HG02943 (cell line): ENCODE measurements around the gene RFX4.
"Not testable (repeated sequence)": the region's sequence is repeated elsewhere in the genome, so short reads cannot be mapped to it uniquely, and the experiment has no call there.

Experiments used
- ATAC-seq: cut with Tn5 transposase; IDR thresholded peaks from one replicate; pipeline ENCODE4 v1.9.1; 2021; ENCODE audit warnings: mild to moderate bottlenecking, low read depth, moderate library complexity; ENCODE audit not compliant: unreplicated experiment

The RFX4 gene

DNA sequence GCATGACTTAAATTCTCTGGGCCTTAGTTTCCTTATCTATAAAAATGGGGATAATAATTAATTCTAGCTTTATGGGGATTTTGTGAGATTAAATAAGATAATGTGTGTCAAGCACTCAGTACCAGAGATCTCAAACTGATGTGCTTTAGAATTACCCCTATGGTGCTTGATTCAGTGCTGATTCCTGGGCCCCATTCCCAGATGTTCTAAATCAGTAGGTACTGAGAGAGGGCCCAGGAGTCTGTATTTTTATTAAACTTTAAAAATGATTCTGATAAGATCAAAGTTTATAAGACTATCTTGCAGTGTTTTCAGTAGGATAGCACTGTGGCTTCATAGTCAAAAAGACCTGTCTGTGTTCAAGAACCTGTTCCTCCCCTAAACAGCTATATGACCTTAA lies 102.6 kb downstream of the RFX4 start:
- no peak for ATAC-seq

DNA sequence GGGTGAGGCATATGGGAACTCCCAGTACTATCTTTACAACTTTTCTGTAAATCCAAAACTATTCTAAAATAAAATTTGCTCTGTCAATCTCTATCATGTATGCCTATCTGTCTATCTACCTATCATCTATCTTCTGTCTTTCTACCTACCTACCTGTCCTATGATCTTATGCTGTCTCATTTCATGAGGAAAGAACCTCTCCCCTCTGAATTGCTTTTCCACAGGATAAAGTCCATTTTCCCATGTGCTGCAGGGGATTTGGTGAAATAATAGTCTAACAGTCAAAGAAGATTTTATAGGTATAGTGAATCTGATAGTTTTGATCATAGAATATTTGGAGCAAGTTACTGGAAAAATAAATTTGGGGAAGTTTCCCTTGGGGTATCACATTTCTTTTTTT lies 104.9 kb downstream of the RFX4 start:
- no peak for ATAC-seq

DNA sequence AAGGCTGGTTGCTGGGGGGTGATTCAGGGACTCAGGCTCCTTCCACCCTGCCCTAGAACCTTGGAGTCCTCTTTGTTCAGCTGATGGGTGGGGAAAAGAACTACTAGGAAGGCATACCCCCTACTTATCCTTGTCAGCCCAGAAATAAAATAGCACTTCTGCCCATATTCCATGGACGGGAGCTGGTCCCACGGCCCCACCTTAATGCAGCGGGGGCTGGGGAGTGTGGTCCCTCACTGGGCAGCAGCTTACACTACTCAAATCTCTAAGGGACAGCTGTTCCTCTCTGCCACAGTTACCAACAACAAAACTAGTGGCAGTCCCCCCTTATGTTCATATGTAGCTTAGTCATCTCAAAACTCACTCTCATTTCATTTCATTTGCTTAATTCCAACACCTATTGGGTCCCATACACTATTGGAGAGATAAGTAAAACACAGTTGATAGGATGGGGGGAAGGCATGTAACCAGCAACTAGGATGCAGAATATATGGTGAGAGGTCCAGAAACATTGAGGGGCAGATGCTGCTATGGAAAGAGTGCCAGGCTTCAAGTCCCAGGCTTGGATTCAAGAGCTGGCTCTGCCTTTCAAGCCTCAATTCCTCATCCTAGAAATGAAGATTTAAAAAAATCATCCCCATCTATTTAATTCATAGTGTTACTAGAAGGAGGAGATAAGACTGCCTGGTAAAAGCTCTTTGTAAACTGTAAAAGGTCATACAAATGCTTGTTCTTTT lies 107.9 kb downstream of the RFX4 start:
- no peak for ATAC-seq

DNA sequence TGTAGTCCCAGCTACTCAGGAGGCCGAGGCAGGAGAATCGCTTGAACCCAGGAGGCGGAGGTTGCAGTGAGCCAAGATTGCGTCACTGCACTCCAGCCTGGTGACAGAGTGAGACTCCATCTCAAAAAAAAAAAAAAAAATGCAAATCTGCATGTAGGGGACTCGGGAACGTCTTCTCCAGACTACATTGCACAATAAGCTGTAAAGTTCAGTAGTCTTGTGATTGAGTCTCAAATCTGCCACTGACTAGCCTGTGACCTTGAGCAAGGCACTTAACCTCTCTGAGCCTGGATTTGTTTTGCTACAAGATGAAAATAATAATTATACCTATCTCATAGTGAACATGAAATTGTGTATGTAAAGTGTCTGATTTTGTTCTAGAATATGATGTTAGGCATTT lies 109.2 kb downstream of the RFX4 start:
- ATAC-seq = not testable (repeated sequence)

DNA sequence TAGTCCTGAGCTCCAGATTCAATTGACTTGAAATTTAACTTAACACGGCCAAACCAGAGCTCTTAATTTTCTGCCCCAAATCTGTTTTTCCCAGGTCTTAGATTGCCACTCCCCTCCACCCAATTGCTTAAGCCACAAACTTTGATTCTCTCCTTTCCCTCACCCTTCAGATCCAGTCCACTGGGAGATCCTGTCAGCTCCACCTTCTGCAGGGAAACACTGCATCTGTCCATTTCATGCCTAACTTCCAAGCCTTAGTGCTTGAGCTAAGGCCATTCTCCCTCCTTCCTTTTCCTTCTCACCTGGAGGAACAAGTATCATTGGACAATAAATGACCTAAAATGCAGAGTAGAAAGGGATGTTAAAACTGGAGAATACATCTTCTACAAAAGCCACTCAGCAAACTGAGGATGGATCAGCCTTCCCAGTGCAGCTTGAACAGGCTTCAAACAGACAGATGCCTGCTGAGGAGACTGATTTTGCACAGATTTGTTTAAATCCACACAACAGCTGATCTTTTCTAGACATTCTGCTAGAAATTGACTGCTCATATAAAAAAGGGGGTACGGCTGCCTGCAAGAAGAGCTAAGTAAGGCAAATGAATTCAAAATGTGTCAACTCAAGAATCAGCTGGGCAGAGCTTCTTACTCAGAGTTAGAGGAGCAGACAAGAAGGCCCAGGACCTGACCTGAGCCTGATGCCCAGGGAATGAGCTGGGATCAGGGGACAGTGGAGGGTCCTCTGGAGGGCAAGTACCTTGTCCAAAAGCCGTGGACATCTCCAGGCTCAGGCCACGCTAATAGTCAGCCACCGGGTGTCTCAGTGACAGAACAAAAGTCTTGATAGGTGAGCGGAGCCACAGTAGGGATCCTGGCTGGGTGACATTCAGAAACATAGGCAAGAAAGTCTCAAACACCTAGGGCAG lies 110.4 kb downstream of the RFX4 start:
- no peak for ATAC-seq

DNA sequence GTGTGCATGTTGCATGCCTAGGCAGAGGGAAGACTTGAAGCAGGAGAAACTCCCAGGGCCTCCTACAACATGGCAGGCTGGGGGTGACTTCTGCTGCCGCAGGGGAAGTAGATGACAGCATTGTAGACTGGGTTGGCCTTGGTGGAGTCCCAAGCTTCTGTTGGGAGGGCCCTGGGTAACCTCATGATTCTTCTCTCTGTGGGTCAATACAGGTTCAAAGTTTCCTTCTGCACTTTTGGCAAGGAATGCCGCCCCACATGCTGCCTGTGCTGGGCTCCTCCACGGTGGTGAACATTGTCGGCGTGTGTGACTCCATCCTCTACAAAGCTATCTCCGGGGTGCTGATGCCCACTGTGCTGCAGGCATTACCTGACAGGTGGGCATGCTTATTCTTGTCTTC lies 113.3 kb downstream of the RFX4 start:
- no peak for ATAC-seq

DNA sequence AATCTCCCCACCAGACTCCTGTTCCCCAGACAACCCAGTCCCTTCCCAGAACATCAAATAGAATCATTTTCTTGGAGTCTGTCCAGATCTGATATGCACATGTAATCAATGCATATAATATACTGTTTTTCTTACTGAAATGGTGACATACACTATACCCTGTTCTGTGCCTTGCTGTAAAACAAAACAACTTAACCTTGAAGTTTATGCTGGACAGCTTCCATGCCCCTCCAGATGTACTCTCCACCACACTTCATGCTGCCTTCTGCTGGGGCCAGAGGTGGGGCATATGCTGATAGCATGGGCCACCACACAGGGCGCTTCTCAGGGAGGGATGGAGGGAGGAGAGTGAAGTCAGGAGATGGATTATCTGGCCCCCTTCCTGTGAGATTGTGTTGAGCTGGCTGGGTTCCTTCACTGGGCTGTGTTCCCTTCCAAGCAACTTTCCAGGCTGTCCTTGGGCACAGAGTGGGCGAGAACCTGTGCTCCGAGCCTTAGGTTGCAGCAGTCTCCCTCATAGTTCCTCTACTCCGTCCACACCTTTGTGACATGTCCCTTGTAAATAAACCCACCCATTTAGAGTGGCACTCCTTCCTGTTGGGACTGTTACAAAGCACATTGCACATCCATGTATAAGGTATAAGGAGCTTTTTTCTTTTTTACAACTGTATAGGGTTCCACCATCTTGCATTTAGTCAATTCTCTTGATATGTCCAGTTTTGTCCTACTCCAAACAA lies 114.0 kb downstream of the RFX4 start:
- no peak for ATAC-seq

DNA sequence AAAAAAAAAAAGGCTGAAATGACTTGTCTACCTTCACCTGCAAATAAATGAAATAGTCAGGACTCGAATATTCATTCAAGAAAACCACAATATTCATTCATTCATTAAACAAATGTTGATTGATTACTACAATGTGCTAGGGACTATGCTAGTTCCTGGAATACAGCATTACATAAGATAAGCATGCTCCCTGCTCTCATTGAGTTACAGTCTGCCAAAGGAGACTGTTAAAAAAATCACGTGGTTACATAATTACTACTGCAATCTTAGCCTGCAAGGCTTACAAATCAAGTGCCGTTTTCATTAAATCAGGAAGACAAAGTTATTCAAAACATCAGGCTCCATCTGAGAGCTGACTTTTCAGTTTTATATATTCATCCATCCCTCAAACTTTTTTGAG lies 121.3 kb downstream of the RFX4 start:
- ATAC-seq = no peak

DNA sequence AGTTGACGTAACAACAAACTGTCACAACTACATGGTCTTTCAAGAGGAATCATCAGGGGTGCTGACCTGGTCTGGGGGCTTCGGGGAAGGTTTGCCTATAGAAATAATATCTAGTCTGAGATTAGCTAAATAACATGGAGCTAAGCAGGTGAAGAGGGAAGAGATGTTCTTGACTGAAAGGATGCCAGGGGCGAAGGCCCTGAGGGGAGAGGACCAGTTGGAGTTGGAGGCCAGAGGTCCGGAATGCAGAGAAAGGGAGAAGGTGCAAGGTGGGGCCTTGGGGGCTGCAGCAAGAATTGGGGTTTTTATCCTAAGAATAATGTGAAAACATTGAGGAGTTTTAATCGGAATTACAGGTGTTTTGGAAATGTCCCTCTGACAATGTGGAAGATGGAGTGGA lies 123.2 kb downstream of the RFX4 start:
- no peak for ATAC-seq

DNA sequence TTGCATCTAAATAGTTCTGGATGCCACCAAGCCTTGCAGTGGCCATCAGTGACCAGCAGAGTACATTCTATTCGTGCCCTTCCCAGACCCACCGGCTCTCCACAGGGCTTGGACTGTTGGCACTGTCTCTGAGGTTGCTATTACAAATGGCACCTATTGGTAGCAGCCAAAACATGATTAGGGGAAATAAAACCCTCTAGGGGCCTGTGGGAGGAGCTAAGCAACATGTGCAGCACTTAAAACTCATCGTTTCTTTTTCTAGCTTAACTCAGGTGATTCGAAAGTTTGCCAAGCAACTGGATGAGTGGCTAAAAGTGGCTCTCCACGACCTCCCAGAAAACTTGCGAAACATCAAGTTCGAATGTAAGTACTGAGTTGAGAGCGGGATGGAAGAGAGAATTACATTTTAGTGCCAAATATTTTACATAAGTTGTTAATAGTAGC lies 126.3 kb downstream of the RFX4 start:
- no peak for ATAC-seq

DNA sequence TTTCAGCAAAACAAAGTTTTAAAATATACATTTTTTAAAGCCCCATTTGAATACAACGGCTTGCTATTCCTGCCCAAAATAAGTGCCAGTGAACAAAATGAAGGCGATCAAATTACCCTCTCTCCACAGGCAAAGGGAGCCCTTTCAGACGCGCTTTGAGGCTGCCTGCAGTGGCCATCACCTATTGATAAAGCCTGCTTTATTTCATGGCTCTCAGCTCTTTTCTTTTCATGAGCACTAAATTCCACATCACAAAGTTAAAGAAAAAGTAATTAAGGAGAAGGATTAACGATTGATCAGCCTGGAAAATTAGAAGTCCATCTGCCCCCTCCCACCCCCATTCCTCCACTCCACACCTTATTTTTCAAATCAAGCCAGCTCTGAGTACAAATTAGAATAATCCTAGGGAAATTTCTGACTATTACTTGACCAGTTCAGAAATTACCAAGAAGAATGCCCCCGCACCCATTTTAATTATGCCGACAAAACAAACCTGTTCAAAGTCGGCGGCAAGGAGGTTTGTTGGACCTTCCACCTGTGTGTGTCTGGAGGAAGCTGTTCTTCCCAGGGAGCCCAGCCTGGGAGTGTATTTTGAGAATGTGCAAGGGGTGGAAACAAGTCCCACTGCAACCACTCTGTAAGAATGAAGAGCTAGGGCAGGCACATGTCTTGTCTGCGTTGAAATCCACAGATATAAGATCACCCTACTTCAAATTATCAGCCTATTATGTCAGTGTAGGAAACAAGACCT lies 127.5 kb downstream of the RFX4 start:
- ATAC-seq = no peak

DNA sequence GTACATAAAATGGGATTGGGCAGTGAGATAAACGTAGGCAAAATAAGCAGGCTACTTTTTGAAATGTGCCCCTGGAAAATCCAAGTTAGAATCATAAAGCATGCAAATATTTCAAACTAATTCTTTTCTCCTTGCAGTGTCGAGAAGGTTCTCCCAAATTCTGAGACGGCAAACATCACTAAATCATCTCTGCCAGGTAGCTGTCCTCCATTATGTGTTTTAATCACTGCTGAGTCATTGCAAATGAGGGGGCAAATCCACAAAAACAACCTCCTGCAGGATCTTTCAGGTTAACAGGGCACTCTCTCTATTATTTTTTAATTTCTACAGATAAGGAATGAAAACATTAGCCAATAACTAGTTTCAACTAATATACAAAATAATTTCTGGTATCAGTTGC lies 128.5 kb downstream of the RFX4 start:
- ATAC-seq = no peak

DNA sequence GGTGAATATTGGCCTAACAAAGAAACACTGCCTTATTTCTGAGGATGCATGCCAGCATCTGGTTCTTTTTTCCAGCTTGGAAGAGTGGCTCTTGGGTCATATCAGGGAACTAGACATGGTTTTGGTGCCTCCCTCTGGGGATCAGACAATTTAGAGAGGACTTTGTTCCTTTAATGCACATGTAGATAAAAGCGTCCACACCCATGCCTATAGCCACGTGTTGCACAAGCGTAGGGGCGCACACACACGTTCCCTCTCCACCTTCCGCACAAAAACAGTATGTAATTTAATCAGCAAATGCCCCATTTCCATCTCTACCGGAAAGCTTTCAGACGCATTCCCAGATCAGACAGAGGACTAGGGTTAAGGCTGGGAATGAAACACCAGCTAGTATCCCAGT lies 130.0 kb downstream of the RFX4 start:
- no peak for ATAC-seq

DNA sequence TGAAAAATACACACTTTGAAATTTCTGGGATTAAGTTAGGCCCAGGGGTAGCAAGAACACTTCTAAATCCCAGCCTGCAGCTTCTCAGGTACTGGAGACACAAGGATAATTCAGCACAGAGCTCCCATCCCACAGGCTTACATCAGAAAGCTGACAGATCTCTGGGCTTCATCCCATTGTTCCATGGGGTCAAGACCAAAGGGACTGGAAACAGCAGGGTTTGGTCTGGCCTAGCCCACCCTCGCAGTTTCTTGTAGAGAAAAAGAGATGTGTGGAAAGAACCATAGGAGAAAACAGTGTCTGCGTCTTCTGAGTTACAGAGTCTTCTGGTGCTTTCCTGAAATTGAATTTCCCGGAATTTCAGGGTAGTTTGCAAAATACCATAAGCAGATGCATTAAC lies 132.1 kb downstream of the RFX4 start:
- ATAC-seq = no peak

DNA sequence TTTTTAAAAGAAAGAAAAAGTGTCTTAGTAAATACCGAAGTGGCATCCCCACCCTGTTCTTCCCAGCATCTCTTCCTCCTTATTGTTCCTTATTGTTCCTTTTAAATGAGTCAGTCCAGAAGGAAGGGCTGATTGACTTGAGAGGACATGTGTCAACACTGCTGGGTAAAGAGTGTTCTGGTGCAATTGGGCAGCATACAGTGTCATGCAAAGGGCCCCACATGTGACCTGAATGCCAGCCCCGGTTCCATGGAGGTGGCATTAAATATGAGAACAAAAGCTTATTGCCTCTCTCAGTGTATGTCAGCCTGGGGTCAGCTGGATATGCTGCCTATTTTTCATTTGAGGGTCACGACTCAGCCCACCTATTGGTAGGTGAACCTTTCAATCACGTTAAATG lies 132.8 kb downstream of the RFX4 start:
- ATAC-seq = no peak

DNA sequence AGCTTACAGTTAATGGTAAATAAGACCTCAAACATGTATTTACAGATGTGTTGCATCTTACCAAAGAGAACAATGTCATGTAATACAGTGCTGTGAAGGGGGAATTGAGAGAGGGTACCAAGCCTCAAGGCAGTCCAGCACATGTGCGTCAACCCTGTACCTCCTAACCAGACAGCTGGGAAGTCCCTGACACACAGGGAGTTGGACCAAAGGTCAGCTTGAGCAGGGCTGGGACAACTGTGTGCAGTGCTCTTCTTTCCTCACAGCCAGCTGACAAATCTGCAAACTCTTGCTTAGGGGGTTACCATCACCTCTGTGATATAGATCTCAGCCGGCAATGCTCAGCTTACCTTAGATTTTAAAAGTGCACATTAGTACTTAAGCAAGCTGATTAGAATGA lies 134.9 kb downstream of the RFX4 start:
- no peak for ATAC-seq

DNA sequence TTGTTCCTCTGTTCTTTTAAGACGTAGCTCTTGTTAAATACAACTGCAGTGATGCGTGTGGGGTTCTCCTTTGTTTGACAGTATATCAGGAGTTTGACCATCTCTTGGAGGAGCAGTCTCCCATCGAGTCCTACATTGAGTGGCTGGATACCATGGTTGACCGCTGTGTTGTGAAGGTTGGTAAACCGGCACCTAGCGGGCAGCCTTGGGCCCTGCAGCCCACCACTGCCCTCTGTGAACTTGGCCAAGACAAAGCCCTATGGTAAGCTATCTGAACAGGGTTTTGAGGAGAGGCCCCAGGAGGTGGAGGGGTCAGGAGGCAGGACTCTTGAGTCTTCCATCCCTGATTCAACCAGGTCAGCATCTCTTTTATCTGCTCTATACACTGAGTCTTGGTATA lies 137.1 kb downstream of the RFX4 start:
- no peak for ATAC-seq

DNA sequence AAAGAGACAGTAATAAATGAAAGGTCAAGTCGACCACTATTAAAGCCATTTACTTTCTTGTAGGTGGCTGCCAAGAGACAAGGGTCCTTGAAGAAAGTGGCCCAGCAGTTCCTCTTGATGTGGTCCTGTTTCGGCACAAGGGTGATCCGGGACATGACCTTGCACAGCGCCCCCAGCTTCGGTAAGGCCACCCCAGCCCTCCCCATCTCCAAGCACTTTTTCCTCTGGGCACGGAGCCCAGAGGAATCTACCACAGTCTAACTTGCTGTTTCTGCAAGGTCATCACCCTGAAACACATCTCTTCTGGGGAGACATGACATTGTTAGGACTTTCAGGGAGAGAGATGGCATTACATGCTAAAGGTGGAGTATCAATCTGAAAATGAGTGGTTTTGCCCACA lies 137.9 kb downstream of the RFX4 start:
- ATAC-seq = no peak

DNA sequence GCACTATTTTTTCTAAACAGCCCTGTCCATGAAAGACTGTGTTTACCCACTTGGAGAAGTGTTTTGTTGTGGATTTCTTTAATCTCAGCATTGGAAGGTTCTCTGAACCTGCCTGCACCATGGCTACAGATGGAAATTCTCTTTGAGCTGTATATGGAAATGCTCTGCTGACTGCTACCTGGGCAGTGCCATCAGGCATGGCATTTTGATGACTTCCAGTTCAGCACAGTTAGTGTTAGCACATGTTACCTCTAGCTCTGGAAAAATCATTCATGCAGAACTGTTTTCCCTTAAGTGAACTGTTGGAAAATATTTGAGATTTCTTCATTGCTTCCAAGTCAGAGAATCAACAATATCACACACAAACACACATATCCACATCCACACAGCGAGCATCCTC lies 139.1 kb downstream of the RFX4 start:
- ATAC-seq = no peak

DNA sequence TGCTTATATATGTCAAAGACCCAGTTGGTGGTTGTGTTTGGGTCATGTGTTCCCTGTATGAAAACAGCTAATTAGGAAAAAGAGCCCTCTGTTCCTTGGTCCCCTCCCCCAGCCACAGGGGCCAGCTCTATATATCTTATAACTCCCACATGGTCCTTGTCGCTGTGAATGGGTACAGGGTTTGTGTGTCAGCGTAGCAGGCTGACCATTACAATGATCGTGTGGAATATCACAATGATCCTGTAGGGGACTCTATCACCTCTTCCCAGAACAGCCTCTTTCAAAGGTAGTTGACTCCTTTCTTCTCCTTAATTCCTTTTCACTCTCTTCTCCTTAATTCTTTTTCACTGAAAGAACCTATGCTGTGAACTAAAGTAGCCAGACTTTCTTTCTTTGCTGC lies 140.0 kb downstream of the RFX4 start:
- ATAC-seq = no peak
